Measurements from ENCODE around the gene ARFIP2. TPM values are rescaled to one million over a fixed set of nuclear protein-coding genes. Genes with fewer than 3 reads are reported as not detected.

The ARFIP2 gene
- total and polyA plus RNA-seq, 2 of the 8 experiments (the other 6 are each of a cell fraction or from before 2014, with no cell fraction given), result 48.3 to 48.7 TPM

- no peak within 1 kb of the TSS for H2BK120ac ChIP-seq (replicated peaks; ENCODE audit: low read depth, low read length)
- no peak for FAIRE-seq
- H3K79me1 ChIP-seq (ENCODE audit: low read depth, low read length), result no peaks in the 10 kb centered on the region
- no peak within 1 kb of the TSS for H2BK12ac ChIP-seq (ENCODE audit: low read depth, low read length)
- H4K20me1 ChIP-seq (replicated peaks in 1 of 2; ENCODE audit: control insufficient read depth in 1 of 2, insufficient read depth in 2 of 2, low read length in 2 of 2), result no peaks in the 10 kb centered on the region
- H2BK5ac ChIP-seq (ENCODE audit: low read depth, low read length), result no peak within 1 kb of the TSS
- no peak within 1 kb of the TSS for H2AFZ ChIP-seq (ENCODE audit: low read length)
- CTCF ChIA-PET (ENCODE audit: partially characterized antibody), result interaction anchor here (0.8 to 22.7 kb wide), 20 partner anchors 12 to 181 kb away, joined by 3 to 585 read pairs (median 6); partner anchors contain the start of genes APBB1, ARFIP2, CCKBR and SMPD1
- H3K14ac ChIP-seq (ENCODE audit: insufficient read length), result no peak within 1 kb of the TSS
- no peak within 1 kb of the TSS for H4K91ac ChIP-seq (replicated peaks; ENCODE audit: insufficient read length, low read length)
- H3K23ac ChIP-seq (ENCODE audit: insufficient read length), result no peak within 1 kb of the TSS
- no peak within 1 kb of the TSS for H2BK15ac ChIP-seq (ENCODE audit: low read length)
- H3K27me3 ChIP-seq (replicated peaks in 1 of 4; ENCODE audit: control insufficient read depth in 3 of 4, extremely low read depth in 1 of 4, insufficient read depth in 3 of 4, low read length in 3 of 4), result no peaks in the 10 kb centered on the region
- H3K27ac ChIP-seq (ENCODE audit: low read depth, low read length), result no peak within 1 kb of the TSS
- H2BK20ac ChIP-seq (ENCODE audit: low read length), result no peak within 1 kb of the TSS
- H3K4me2 ChIP-seq (ENCODE audit: insufficient read depth in 1 of 2, low read depth in 2 of 2, low read length in 2 of 2), result no peak within 1 kb of the TSS
- 64% methylated on average over 3 of the region's 3 CpGs; no CpG with 5 or more reads in 1 of the 2 experiments for WGBS, 2 experiments (ENCODE audit: extremely low coverage in 1 of 2, insufficient coverage in 1 of 2, insufficient read length in 1 of 2, insufficient replicate concordance in 2 of 2, low coverage in 1 of 2, low lambda C conversion rate in 2 of 2, missing lambda C conversion rate in 1 of 2)
- H3K4ac ChIP-seq (replicated peaks; ENCODE audit: insufficient read length, low read depth, low read length), result no peak within 1 kb of the TSS
- no peak within 1 kb of the TSS for H3K56ac ChIP-seq (replicated peaks; ENCODE audit: insufficient read length, low read depth, low read length)
- no peak within 1 kb of the TSS for H4K5ac ChIP-seq (ENCODE audit: insufficient read length, low read depth, low read length)
- no peaks in the 10 kb centered on the region for H3K79me2 ChIP-seq (ENCODE audit: control insufficient read depth in 1 of 2, insufficient read depth in 2 of 2, low read length in 2 of 2)
- no peak for DNase-seq (ENCODE audit: low read depth in 1 of 2, low spot score in 2 of 2)
- peaks cover 0 to 4% (median 0%) of the 10 kb centered on the region in 4 experiments; a peak in 2 of 7 replicates for H3K4me1 ChIP-seq (replicated peaks in 1 of 4; ENCODE audit: control insufficient read depth in 3 of 4, insufficient read depth in 4 of 4, low read length in 3 of 4)
- POLR2A ChIA-PET (ENCODE audit: partially characterized antibody), result interaction anchor here (1.0 to 2.0 kb wide), 4 partner anchors 11 to 40 kb away, joined by 4 to 7 read pairs (median 6); partner anchors contain the start of genes ARFIP2 and TIMM10B
- no peak within 1 kb of the TSS for H3K18ac ChIP-seq (ENCODE audit: extremely low read depth, low read length)
- no peaks in the 10 kb centered on the region for H3K23me2 ChIP-seq (ENCODE audit: low read depth, low read length)
- no peak within 1 kb of the TSS for H4K8ac ChIP-seq (ENCODE audit: extremely low read depth, insufficient read depth, low read length)
- H2AK5ac ChIP-seq (ENCODE audit: low read depth, low read length), result no peak within 1 kb of the TSS
- H3K9ac ChIP-seq (replicated peaks in 1 of 4; ENCODE audit: extremely low read depth in 1 of 4, low read depth in 3 of 4, low read length in 3 of 4), result no peak within 1 kb of the TSS
- H3K36me3 ChIP-seq (ENCODE audit: control insufficient read depth in 2 of 4, insufficient read depth in 4 of 4, low read length in 3 of 4), result no peaks in the 10 kb centered on the region
- no peaks in the 10 kb centered on the region for H3K9me3 ChIP-seq (ENCODE audit: insufficient read depth in 2 of 2, low read depth in 1 of 2, low read length in 1 of 2)
- no peak within 1 kb of the TSS for H3K4me3 ChIP-seq (ENCODE audit: extremely low read depth in 1 of 4, insufficient read depth in 2 of 4, low read depth in 3 of 4, low read length in 4 of 4)
- TF ChIP-seq RNF2 (IDR thresholded peaks at IDR 0.05; ENCODE audit: borderline replicate concordance, low read depth, low read length, missing control alignments, poor library complexity, severe bottlenecking), result no peak
- TF ChIP-seq TAF1 (IDR thresholded peaks at IDR 0.05; ENCODE audit: low read depth, low read length), result no peak
- no peak for TF ChIP-seq EP300 (IDR thresholded peaks at IDR 0.05; ENCODE audit: borderline replicate concordance in 1 of 2, low read depth in 2 of 2, low read length in 2 of 2)
- TF ChIP-seq GTF2F1 (IDR thresholded peaks at IDR 0.05; ENCODE audit: borderline replicate concordance, low read depth, low read length), result no peak
- TF ChIP-seq HDAC2 (IDR thresholded peaks at IDR 0.05; ENCODE audit: borderline replicate concordance in 1 of 2, low read depth in 2 of 2, low read length in 2 of 2), result no peak
- no peak for TF ChIP-seq SIN3A (conservative IDR thresholded peaks at IDR 0.05 in 1 of 2, IDR thresholded peaks at IDR 0.05 in 1 of 2; ENCODE audit: low read depth in 1 of 2, low read length in 2 of 2)
- no peak for TF ChIP-seq SIRT6 (IDR thresholded peaks at IDR 0.05; ENCODE audit: low read length)
- no peak for TF ChIP-seq TAF7 (optimal IDR thresholded peaks at IDR 0.05; ENCODE audit: borderline replicate concordance, low read depth, low read length)
Measured at GRCh38 chr11:6440906-6441358, 40.2 kb downstream of the ARFIP2 start, which contains the start of gene HPX. Gene HPX (minus strand): TSS chr11:6440987. CDS start chr11:6440963, 24 bp downstream.
